Osteoblast (primary cell): ENCODE data around the gene IREB2. TPM values are rescaled to one million over a fixed set of nuclear protein-coding genes. Genes with fewer than 3 reads are reported as not detected.
A peak's percentile ranks its signal among the peaks of the same experiment; 100 is the strongest.
"Not testable (repeated sequence)": the region's sequence is repeated elsewhere in the genome, so short reads cannot be mapped to it uniquely, and the experiment has no call there.

Source experiments
- DNase-seq: peaks from one replicate; pipeline ENCODE4 v3.0.0; 2011; ENCODE audit warnings: low spot score, mixed read lengths; ENCODE audit not compliant: insufficient read length; ENCODE audit errors: missing footprints
- H2AFZ ChIP-seq: 2 replicates; pipeline ENCODE4 v1.6.0; 2011; ENCODE audit warnings: mild to moderate bottlenecking, low read length
- H3K27ac ChIP-seq: 2 replicates; pipeline ENCODE4 v1.5.1; 2011; ENCODE audit warnings: mild to moderate bottlenecking, low read depth, low read length, moderate library complexity
- H3K27me3 ChIP-seq: 2 replicates; pipeline ENCODE4 v1.6.0; 2012; ENCODE audit warnings: mild to moderate bottlenecking, control low read depth, inconsistent platforms, low read length, moderate library complexity; ENCODE audit not compliant: insufficient read depth
- H3K36me3 ChIP-seq: 2 replicates; pipeline ENCODE4 v1.5.1; 2011; ENCODE audit warnings: mild to moderate bottlenecking, low read length, control low read depth, moderate library complexity; ENCODE audit not compliant: insufficient read depth
- H3K4me1 ChIP-seq: 2 replicates; pipeline ENCODE4 v1.5.1; 2011; ENCODE audit warnings: mild to moderate bottlenecking, low read length, control low read depth, moderate library complexity; ENCODE audit not compliant: insufficient read depth
- H3K4me2 ChIP-seq: 2 replicates; pipeline ENCODE4 v1.6.0; 2011; ENCODE audit warnings: mild to moderate bottlenecking, low read length; ENCODE audit not compliant: insufficient read depth
- H3K4me3 ChIP-seq: fragments of 200-600 bp; sonication (generic); 3 replicates; pipeline ENCODE4 v1.5.1; 2012; ENCODE audit warnings: mild to moderate bottlenecking, low read length, inconsistent platforms; ENCODE audit not compliant: insufficient read depth
- H3K79me2 ChIP-seq: 2 replicates; pipeline ENCODE4 v1.6.0; 2012; ENCODE audit warnings: mild to moderate bottlenecking, low read length, control low read depth, inconsistent platforms; ENCODE audit not compliant: insufficient read depth
- H3K9me3 ChIP-seq: 2 replicates; pipeline ENCODE4 v1.5.1; 2011; ENCODE audit warnings: low read depth, low read length, control low read depth
- H4K20me1 ChIP-seq: 2 replicates; pipeline ENCODE4 v1.6.0; 2012; ENCODE audit warnings: mild to moderate bottlenecking, low read length, control low read depth; ENCODE audit not compliant: insufficient read depth
- CTCF ChIP-seq: IDR thresholded peaks from 2 replicates; pipeline ENCODE4 v1.5.1; 2011; ENCODE audit warnings: mild to moderate bottlenecking, low read depth, low read length, moderate library complexity; ENCODE audit errors: extremely low read depth
- total RNA-seq: library from RNA; depleted of rRNA; stranded (reverse); fragments of >200 nt; gene quantifications from 2 replicates; pipeline ENCODE4 v1.2.3, GENCODE V29; 2012

IREB2 gene
- total RNA-seq, 1 donor, result 26.8 TPM

- H3K27me3 ChIP-seq, result no peaks in the 10 kb centered on the region
- no peak overlapping the region for H3K27ac ChIP-seq
- TF ChIP-seq CTCF, result no peak
- H3K9me3 ChIP-seq, result no peaks in the 10 kb centered on the region
- peaks cover 2% of the 10 kb centered on the region for H3K36me3 ChIP-seq
- H2AFZ ChIP-seq, result no peak overlapping the region
- DNase-seq, result no peak
- peaks cover 9% of the 10 kb centered on the region for H4K20me1 ChIP-seq
- peaks cover 11% of the 10 kb centered on the region for H3K4me1 ChIP-seq
- no peak overlapping the region for H3K4me3 ChIP-seq
- peaks cover 22% of the 10 kb centered on the region for H3K79me2 ChIP-seq
- H3K4me2 ChIP-seq, result no peak overlapping the region
Observed at GRCh38 chr15:78537266-78537905, 99.4 kb downstream of the IREB2 start.

- Histone ChIP-seq H3K4me2 (no peak overlapping the region), H4K20me1 (peaks cover 9% of the 10 kb centered on the region), H3K79me2 (peaks cover 32% of the 10 kb centered on the region), H3K4me1 (peaks cover 11% of the 10 kb centered on the region), H3K27me3 (no peaks in the 10 kb centered on the region), H3K4me3 (no peak overlapping the region), H3K36me3 (peaks cover 12% of the 10 kb centered on the region), H3K27ac (no peak overlapping the region), H2AFZ (no peak overlapping the region), H3K9me3 (no peaks in the 10 kb centered on the region)
- TF ChIP-seq CTCF, result no peak
- no peak for DNase-seq
Observed at GRCh38 chr15:78538358-78538757, 100.3 kb downstream of the IREB2 start.

GRCh38 chr15:78539464-78540140 lies 101.6 kb downstream of the IREB2 start:
- not testable (repeated sequence) for H4K20me1 ChIP-seq, H3K9me3 ChIP-seq, H3K27me3 ChIP-seq
- peaks cover 36% of the 10 kb centered on the region for H3K79me2 ChIP-seq
- H2AFZ ChIP-seq, result peak overlapping the region; percentile 100
- H3K4me3 ChIP-seq, result peak overlapping the region; percentile 98
- peak overlapping the region; percentile 95 for H3K27ac ChIP-seq
- peaks cover 21% of the 10 kb centered on the region for H3K36me3 ChIP-seq
- H3K4me2 ChIP-seq, result peak overlapping the region; percentile 96
- DNase-seq, result peak; percentile 25
- peaks cover 11% of the 10 kb centered on the region for H3K4me1 ChIP-seq

- Histone ChIP-seq H3K79me2 (peaks cover 36% of the 10 kb centered on the region), H3K4me3 (peak within 1 kb of the TSS; percentile 98), H3K4me2 (peak within 1 kb of the TSS; percentile 96), H2AFZ (peak within 1 kb of the TSS; percentile 100), H3K36me3 (peaks cover 28% of the 10 kb centered on the region), H4K20me1 (peaks cover 9% of the 10 kb centered on the region), H3K27ac (peak within 1 kb of the TSS; percentile 95), H3K4me1 (peaks cover 11% of the 10 kb centered on the region), H3K27me3 (no peaks in the 10 kb centered on the region), H3K9me3 (no peaks in the 10 kb centered on the region)
- no peak for TF ChIP-seq CTCF
- DNase-seq, result peak; percentile 95
Observed at GRCh38 chr15:78540141-78540870, 102.3 kb downstream of the IREB2 start, which contains the start of gene PSMA4. Gene PSMA4, plus strand, starts transcription at chr15:78540444. Its CDS starts 1,484 bp downstream, at chr15:78541928.
